Osteoblast (primary cell): ENCODE results near the gene JCAD. TPM values are rescaled to one million over a fixed set of nuclear protein-coding genes. Genes with fewer than 3 reads are reported as not detected.

Experiments used
- DNase-seq: peaks from one replicate; pipeline ENCODE4 v3.0.0; 2011; ENCODE audit warnings: low spot score, mixed read lengths; ENCODE audit not compliant: insufficient read length; ENCODE audit errors: missing footprints
- H2AFZ ChIP-seq: 2 replicates; pipeline ENCODE4 v1.6.0; 2011; ENCODE audit warnings: mild to moderate bottlenecking, low read length
- H3K27ac ChIP-seq: 2 replicates; pipeline ENCODE4 v1.5.1; 2011; ENCODE audit warnings: mild to moderate bottlenecking, low read depth, low read length, moderate library complexity
- H3K27me3 ChIP-seq: 2 replicates; pipeline ENCODE4 v1.6.0; 2012; ENCODE audit warnings: mild to moderate bottlenecking, control low read depth, inconsistent platforms, low read length, moderate library complexity; ENCODE audit not compliant: insufficient read depth
- H3K36me3 ChIP-seq: 2 replicates; pipeline ENCODE4 v1.5.1; 2011; ENCODE audit warnings: mild to moderate bottlenecking, low read length, control low read depth, moderate library complexity; ENCODE audit not compliant: insufficient read depth
- H3K4me1 ChIP-seq: 2 replicates; pipeline ENCODE4 v1.5.1; 2011; ENCODE audit warnings: mild to moderate bottlenecking, low read length, control low read depth, moderate library complexity; ENCODE audit not compliant: insufficient read depth
- H3K4me2 ChIP-seq: 2 replicates; pipeline ENCODE4 v1.6.0; 2011; ENCODE audit warnings: mild to moderate bottlenecking, low read length; ENCODE audit not compliant: insufficient read depth
- H3K4me3 ChIP-seq: fragments of 200-600 bp; sonication (generic); 3 replicates; pipeline ENCODE4 v1.5.1; 2012; ENCODE audit warnings: mild to moderate bottlenecking, low read length, inconsistent platforms; ENCODE audit not compliant: insufficient read depth
- H3K79me2 ChIP-seq: 2 replicates; pipeline ENCODE4 v1.6.0; 2012; ENCODE audit warnings: mild to moderate bottlenecking, low read length, control low read depth, inconsistent platforms; ENCODE audit not compliant: insufficient read depth
- H3K9me3 ChIP-seq: 2 replicates; pipeline ENCODE4 v1.5.1; 2011; ENCODE audit warnings: low read depth, low read length, control low read depth
- H4K20me1 ChIP-seq: 2 replicates; pipeline ENCODE4 v1.6.0; 2012; ENCODE audit warnings: mild to moderate bottlenecking, low read length, control low read depth; ENCODE audit not compliant: insufficient read depth
- total RNA-seq: library from RNA; depleted of rRNA; stranded (reverse); fragments of >200 nt; gene quantifications from 2 replicates; pipeline ENCODE4 v1.2.3, GENCODE V29; 2012
- TF ChIP-seq, protein P1 (sequence below): IDR thresholded peaks from 2 replicates; pipeline ENCODE4 v1.5.1; 2011; ENCODE audit warnings: mild to moderate bottlenecking, low read depth, low read length, moderate library complexity; ENCODE audit errors: extremely low read depth

Gene JCAD
- total RNA-seq, 1 donor, result 47.0 TPM

DNA sequence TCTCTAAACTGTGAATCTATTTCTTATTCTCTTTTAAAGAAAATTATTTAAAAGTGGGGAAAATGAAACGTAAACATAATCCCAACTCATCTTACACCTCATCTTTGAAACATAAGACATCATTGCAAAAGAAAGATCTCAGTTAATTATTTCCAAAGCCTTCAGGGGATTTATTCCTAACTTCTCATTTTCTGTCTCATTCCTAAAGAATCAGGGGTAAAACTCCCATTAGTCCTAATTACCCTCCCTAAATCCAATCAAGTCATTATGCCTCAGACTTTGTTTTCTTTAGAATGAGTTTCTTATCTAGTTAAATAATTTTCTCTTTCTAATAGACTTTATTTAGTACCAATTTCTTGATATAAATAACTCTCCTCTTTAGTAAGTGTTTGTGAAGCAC is 39.7 kb upstream of the JCAD start:
- Histone ChIP-seq H4K20me1 (no peaks in the 10 kb centered on the region), H2AFZ (no peak overlapping the region), H3K36me3 (no peaks in the 10 kb centered on the region), H3K79me2 (no peaks in the 10 kb centered on the region), H3K4me2 (peak overlapping the region; percentile 39), H3K4me1 (peaks cover 12% of the 10 kb centered on the region), H3K4me3 (no peak overlapping the region), H3K27me3 (no peaks in the 10 kb centered on the region), H3K9me3 (no peaks in the 10 kb centered on the region), H3K27ac (peak overlapping the region; percentile 21)
- TF ChIP-seq, protein P1, sequence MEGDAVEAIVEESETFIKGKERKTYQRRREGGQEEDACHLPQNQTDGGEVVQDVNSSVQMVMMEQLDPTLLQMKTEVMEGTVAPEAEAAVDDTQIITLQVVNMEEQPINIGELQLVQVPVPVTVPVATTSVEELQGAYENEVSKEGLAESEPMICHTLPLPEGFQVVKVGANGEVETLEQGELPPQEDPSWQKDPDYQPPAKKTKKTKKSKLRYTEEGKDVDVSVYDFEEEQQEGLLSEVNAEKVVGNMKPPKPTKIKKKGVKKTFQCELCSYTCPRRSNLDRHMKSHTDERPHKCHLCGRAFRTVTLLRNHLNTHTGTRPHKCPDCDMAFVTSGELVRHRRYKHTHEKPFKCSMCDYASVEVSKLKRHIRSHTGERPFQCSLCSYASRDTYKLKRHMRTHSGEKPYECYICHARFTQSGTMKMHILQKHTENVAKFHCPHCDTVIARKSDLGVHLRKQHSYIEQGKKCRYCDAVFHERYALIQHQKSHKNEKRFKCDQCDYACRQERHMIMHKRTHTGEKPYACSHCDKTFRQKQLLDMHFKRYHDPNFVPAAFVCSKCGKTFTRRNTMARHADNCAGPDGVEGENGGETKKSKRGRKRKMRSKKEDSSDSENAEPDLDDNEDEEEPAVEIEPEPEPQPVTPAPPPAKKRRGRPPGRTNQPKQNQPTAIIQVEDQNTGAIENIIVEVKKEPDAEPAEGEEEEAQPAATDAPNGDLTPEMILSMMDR, result no peak
- no peak for DNase-seq

DNA sequence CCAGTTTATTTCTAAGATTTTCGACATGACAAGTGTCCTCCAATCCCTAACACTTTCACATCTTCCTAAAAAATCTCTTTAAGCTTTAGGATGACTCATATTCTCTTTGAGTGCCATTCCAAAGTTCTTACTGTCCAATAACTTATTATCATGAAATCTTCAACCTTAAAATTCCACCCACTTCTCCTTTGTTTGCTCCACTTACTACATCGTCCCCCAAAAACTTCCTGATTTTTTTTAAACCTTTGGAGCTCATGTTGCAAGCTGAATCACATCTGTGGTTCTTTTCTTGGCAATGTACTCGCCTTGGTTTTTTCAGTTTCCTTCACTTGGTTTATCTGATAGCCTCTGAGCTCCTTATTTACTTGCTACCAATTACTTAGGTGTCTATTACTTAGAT is 39.2 kb upstream of the JCAD start:
- peak overlapping the region; percentile 21 for H3K27ac ChIP-seq

DNA sequence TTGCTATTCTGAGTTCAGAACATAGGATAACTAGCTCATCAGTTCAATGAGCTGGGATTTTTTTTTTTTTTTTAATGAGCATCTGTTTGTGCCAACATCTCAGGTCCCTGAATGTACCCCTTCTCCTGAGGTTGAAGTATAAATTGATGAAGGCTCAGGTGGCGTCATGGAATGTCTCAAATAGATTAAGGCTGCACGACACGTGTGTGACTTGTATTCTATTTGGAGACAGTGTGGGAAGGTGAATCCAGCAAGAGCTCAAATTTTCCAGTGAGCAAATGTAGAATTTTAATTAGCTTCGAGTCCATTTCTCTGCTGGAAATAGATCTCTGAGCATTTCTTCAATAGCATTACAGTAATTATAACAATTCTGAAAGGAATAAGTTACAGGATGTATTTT is 37.2 kb upstream of the JCAD start:
- Histone ChIP-seq H3K4me2 (no peak overlapping the region), H3K27me3 (no peaks in the 10 kb centered on the region), H3K4me3 (no peak overlapping the region), H3K4me1 (peaks cover 18% of the 10 kb centered on the region), H4K20me1 (no peaks in the 10 kb centered on the region), H3K9me3 (no peaks in the 10 kb centered on the region), H3K36me3 (no peaks in the 10 kb centered on the region), H3K27ac (no peak overlapping the region), H2AFZ (no peak overlapping the region), H3K79me2 (no peaks in the 10 kb centered on the region)
- no peak for DNase-seq
- TF ChIP-seq, protein P1, result no peak

More for the DNA sequence above, 39.2 kb upstream of the JCAD start:
- H3K4me2 ChIP-seq, result peak overlapping the region; percentile 39
- no peaks in the 10 kb centered on the region for H3K27me3 ChIP-seq
- no peak overlapping the region for H3K4me3 ChIP-seq
- H2AFZ ChIP-seq, result no peak overlapping the region
- H3K36me3 ChIP-seq, result no peaks in the 10 kb centered on the region
- TF ChIP-seq, protein P1, result no peak
- no peaks in the 10 kb centered on the region for H3K79me2 ChIP-seq
- H3K4me1 ChIP-seq, result peaks cover 12% of the 10 kb centered on the region
- DNase-seq, result peak; percentile 70
- H3K9me3 ChIP-seq, result no peaks in the 10 kb centered on the region
- H4K20me1 ChIP-seq, result no peaks in the 10 kb centered on the region

DNA sequence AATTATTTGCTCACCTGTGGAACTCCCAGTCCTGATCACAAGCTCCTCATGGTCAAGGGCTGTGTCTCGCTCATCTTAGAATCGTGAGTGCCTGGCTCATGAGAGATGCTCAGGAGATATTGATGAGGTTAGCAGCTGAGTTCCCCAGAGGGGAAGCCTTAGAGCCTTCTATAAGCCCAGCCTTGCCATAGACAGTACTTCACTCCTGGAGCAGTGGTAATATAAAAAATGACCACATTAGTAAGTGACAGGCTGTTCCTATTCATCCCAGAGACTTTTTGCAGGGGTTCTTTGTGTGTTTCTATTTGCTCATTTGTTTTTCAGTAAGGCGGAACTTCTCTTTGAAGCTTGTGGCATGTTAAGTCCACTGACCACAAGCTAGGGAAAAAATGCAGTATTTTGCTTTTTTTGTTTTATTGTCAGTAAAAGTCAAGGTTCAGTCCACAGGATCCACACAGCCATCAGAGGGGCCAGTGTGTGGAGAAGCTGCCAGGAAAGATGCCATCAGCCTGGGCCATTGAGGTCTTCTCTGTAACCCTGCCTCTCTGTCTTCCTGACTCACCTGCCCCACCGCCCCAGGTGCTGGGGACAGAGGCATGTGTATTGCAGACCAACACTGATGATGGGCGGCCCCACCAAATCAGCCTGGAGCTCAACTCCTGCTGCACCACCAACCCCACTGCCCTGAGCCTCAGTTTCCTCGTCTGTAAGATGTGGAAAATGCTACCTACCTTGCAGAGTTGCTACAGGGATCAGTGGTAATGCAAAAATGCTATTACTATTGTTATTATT is 36.4 kb upstream of the JCAD start:
- Histone ChIP-seq H2AFZ (no peak overlapping the region), H3K4me1 (peaks cover 18% of the 10 kb centered on the region), H3K79me2 (no peaks in the 10 kb centered on the region), H3K27me3 (no peaks in the 10 kb centered on the region), H3K27ac (no peak overlapping the region), H3K4me3 (no peak overlapping the region), H3K36me3 (no peaks in the 10 kb centered on the region), H4K20me1 (no peaks in the 10 kb centered on the region), H3K9me3 (no peaks in the 10 kb centered on the region), H3K4me2 (no peak overlapping the region)
- TF ChIP-seq, protein P1, result no peak
- DNase-seq, result no peak
